K562 (cell line): ENCODE results near the gene BRD4. TPM values are rescaled to one million over a fixed set of nuclear protein-coding genes. Genes with fewer than 3 reads are reported as not detected.

ENCODE experiments used
- ARID1B ChIP-seq: fragments of 450-650 bp; IDR thresholded peaks from 2 replicates; pipeline ENCODE4 v1.6.1; 2016; ENCODE audit warnings: antibody characterized with exemption, mild to moderate bottlenecking, inconsistent platforms
- BRD9 ChIP-seq: fragments of 450-650 bp; IDR thresholded peaks from 2 replicates; pipeline ENCODE4 v1.6.1; 2018; ENCODE audit warnings: low read depth; ENCODE audit not compliant: partially characterized antibody
- CBX1 ChIP-seq: sonication (generic); IDR thresholded peaks from 2 replicates; pipeline ENCODE4 v1.6.1; 2016; ENCODE audit warnings: antibody characterized with exemption, low read depth, mild to moderate bottlenecking
- COPS2 ChIP-seq: fragments of 450-650 bp; conservative IDR thresholded peaks from 2 replicates; pipeline ENCODE4 v1.6.1; 2016; ENCODE audit warnings: mild to moderate bottlenecking, moderate library complexity
- EGR1 ChIP-seq: fragments of 450-650 bp; conservative IDR thresholded peaks from 2 replicates; pipeline ENCODE4 v1.6.1; 2017; ENCODE audit warnings: mild to moderate bottlenecking
- GABPA ChIP-seq: fragments of 200-800 bp; sonication (Bioruptor generic); conservative IDR thresholded peaks from 2 replicates; pipeline ENCODE4 v1.6.1; 2016; ENCODE audit warnings: low read depth, missing genetic modification characterization, missing compliant biosample characterization
- HDAC8 ChIP-seq: fragments of 450-650 bp; IDR thresholded peaks from 2 replicates; pipeline ENCODE4 v1.6.1; 2016; ENCODE audit warnings: mild to moderate bottlenecking, missing genetic modification characterization, moderate library complexity, missing compliant biosample characterization
- JUN ChIP-seq, 2 experiments: sonication (generic) in 1 of 2; formaldehyde crosslinking in 1 of 2; IDR thresholded peaks; 2 replicates each; pipeline versions ENCODE4 v1.6.1 to v1.8.0; 2012 to 2022; ENCODE audit warnings: borderline replicate concordance in 2 of 2, mild to moderate bottlenecking in 2 of 2, improper control_type of control experiment in 1 of 2, low read depth in 1 of 2, low read length in 1 of 2, missing genetic modification reagents in 1 of 2
- KLF13 ChIP-seq: fragments of 450-650 bp; IDR thresholded peaks from 2 replicates; pipeline ENCODE4 v1.6.1; 2016; ENCODE audit warnings: missing genetic modification characterization, low read depth, mild to moderate bottlenecking, missing compliant biosample characterization, moderate library complexity, borderline replicate concordance
- MAZ ChIP-seq, 2 experiments: fragments of 450-650 bp in 1 of 2; sonication (generic) in 1 of 2; formaldehyde crosslinking; IDR thresholded peaks in 1 of 2; conservative IDR thresholded peaks in 1 of 2; 2 replicates each; pipeline versions ENCODE4 v1.4.0 to v1.5.0; 2020; ENCODE audit warnings: mild to moderate bottlenecking in 1 of 2, missing genetic modification reagents in 1 of 2
- NR2C2 ChIP-seq, 2 experiments: fragments of 200-800 bp in 1 of 2; sonication (Bioruptor generic) in 1 of 2; sonication (generic) in 1 of 2; formaldehyde crosslinking in 1 of 2; IDR thresholded peaks; 2 replicates each; pipeline versions ENCODE4 v1.6.1 to v1.8.0; 2016 to 2022; ENCODE audit warnings: mild to moderate bottlenecking in 1 of 2, missing compliant biosample characterization in 1 of 2, missing genetic modification characterization in 1 of 2, missing genetic modification reagents in 1 of 2
- ZC3H8 ChIP-seq: fragments of 450-650 bp; IDR thresholded peaks from 2 replicates; pipeline ENCODE4 v1.6.1; 2017
- ZNF143 ChIP-seq: sonication (generic); formaldehyde crosslinking; IDR thresholded peaks from 2 replicates; pipeline ENCODE4 v1.9.0; 2022; ENCODE audit warnings: mild to moderate bottlenecking, missing genetic modification reagents
- ZNF318 ChIP-seq, 2 experiments: fragments of 450-650 bp; IDR thresholded peaks; 2 replicates each; pipeline ENCODE4 v1.6.1; 2016; ENCODE audit warnings: mild to moderate bottlenecking in 2 of 2, borderline replicate concordance in 1 of 2, low read depth in 1 of 2, moderate library complexity in 1 of 2
- polyA plus RNA-seq, 8 experiments: library from polyadenylated mRNA; depleted of rRNA in 4 of 8; stranded (reverse) in 5 of 8; unstranded in 3 of 8; fragments of >200 nt; fragmentation: Nextera tagmentation in 2 of 8; fragmentation: Illumina TruSeq in 1 of 8; extraction: Ambion mirVana in 2 of 8; extraction: Trizol in 1 of 8; gene quantifications; 2 replicates each; pipeline versions ENCODE4 v1.2.1 to v1.2.3, GENCODE V29; 2011 to 2014; ENCODE audit warnings: inconsistent platforms in 1 of 8, missing spikeins in 1 of 8
- total RNA-seq, 7 experiments: library from RNA; depleted of rRNA in 6 of 7; stranded (reverse); fragments of >200 nt in 6 of 7; fragmentation: Illumina TruSeq in 2 of 7; extraction: Trizol in 2 of 7; gene quantifications; 2 replicates each; pipeline versions ENCODE4 v1.2.1 to v1.2.3, GENCODE V29; 2011 to 2021; ENCODE audit warnings: low replicate concordance in 1 of 7

Gene BRD4
- total and polyA plus RNA-seq, 9 of the 15 experiments (the other 6 are each of a cell fraction or from before 2014, with no cell fraction given): 1.8 to 105 (median 15.6) TPM

- peak; percentile 20; the same call in 1 of the 2 replicates for TF ChIP-seq ARID1B
- TF ChIP-seq HDAC8 (tag): peak; percentile 60; the same call in 1 of the 2 replicates
- TF ChIP-seq NR2C2 (CRISPR knock-in tag; IDR thresholded peaks at IDR 0.05): 0 out of 2 replicates have a peak, but pooled peaks have one; percentile 22
- peak; percentile 60; the same call in 1 of the 2 replicates for TF ChIP-seq NR2C2 (tag; IDR thresholded peaks at IDR 0.05)
- no peak; the same call in 1 of the 2 replicates for TF ChIP-seq GABPA (tag)
- 0 out of 2 replicates have a peak, but pooled peaks have one; percentile 8 for TF ChIP-seq JUN (IDR thresholded peaks at IDR 0.05; ENCODE audit: borderline replicate concordance, low read depth, low read length)
- TF ChIP-seq JUN (CRISPR knock-in tag; IDR thresholded peaks at IDR 0.05; ENCODE audit: borderline replicate concordance): no peak
- TF ChIP-seq ZC3H8: no peak
- peak in 1 of 2 experiments; percentile 69; a peak in 1 of 4 replicates for TF ChIP-seq ZNF318 (IDR thresholded peaks at IDR 0.05; ENCODE audit: borderline replicate concordance in 1 of 2, low read depth in 1 of 2)
- peak; percentile 63 for TF ChIP-seq BRD9
- TF ChIP-seq KLF13 (tag): no peak
- TF ChIP-seq EGR1: no peak
- TF ChIP-seq MAZ (CRISPR knock-in tag; conservative IDR thresholded peaks at IDR 0.05 in 1 of 2, IDR thresholded peaks at IDR 0.05 in 1 of 2): 0 out of 4 replicates have a peak, but pooled peaks of 1 of the 2 experiments have one; percentile 38
- no peak for TF ChIP-seq ZNF143 (CRISPR knock-in tag)
- no peak for TF ChIP-seq COPS2
- TF ChIP-seq CBX1: no peak
Measured at GRCh38 chr19:15297416-15298224, 34.7 kb downstream of the BRD4 start (continued).
